G401 (cell line): Measurements from ENCODE around the gene CDC42BPA. TPM values are rescaled to one million over a fixed set of nuclear protein-coding genes. Genes with fewer than 3 reads are reported as not detected.
A peak's percentile ranks its signal among the peaks of the same experiment; 100 is the strongest.

ENCODE experiments used
- DNase-seq: peaks from one replicate; pipeline ENCODE4 v3.0.0-alpha.2; 2015; ENCODE audit warnings: low spot score
- in situ Hi-C: cut with HindIII; loops from 2 replicates; pipeline ENCODE4 v1.10.0; 2016; ENCODE audit warnings: low sequenced_read_pairs, mixed read lengths
- total RNA-seq: library from RNA; depleted of rRNA; stranded (reverse); fragments of >200 nt; shearing (Covaris generic); gene quantifications from 2 replicates; pipeline ENCODE4 v1.2.3, GENCODE V29; 2014

Gene CDC42BPA
- total RNA-seq, 1 experiment from 2014 or later, result 13.1 TPM

DNA sequence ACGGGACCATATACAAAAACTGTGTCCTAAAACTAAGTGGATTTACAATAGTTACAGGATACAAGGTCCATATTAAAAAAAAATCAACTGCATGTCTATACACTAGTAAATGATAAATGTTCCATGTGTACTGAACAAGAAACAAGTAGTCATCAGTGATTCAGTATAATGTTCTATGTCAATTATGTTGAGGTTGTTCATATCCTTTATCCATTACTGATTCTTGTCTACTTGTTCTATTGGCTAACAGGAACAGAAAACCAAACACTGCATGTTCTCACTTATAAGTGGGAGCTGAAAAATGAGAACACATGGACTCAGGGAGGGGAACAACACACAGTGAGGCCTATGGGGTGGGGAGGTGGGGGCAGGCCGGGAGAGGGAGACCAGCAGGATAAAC lies 90.5 kb downstream of the CDC42BPA start:
- DNase-seq, result no peak
- in situ Hi-C loops, result no loop called here

DNA sequence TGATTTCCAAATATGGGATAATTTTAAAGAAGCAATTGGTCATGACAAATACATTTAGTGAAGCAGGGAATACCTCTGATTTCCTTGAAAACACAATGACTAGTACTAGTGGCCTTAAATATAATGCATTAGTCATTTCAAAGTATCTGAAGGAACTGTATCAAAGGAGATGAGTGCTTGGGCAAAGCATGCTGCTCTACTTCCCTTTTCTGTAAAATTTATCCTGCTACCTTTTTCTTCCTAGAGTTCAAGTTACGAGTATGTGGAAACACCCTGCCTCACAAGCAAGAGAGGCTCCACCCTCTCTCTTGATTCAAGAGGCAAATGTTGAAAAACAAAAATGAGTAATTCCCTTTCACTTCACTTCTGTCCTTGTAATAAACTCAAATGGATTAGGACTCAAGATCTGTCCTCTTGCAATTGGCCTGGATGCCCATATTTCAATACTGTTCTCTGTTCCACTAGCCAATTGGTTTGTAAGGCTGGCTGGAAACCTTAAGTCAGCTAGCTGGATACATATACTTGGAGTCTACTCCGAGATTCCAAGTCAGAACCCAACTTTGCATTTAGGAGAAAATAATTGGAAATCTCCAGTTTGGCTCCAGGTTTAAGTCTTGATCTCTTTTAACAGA lies 92.5 kb downstream of the CDC42BPA start:
- DNase-seq, result no peak
- in situ Hi-C loops, result no loop called here

DNA sequence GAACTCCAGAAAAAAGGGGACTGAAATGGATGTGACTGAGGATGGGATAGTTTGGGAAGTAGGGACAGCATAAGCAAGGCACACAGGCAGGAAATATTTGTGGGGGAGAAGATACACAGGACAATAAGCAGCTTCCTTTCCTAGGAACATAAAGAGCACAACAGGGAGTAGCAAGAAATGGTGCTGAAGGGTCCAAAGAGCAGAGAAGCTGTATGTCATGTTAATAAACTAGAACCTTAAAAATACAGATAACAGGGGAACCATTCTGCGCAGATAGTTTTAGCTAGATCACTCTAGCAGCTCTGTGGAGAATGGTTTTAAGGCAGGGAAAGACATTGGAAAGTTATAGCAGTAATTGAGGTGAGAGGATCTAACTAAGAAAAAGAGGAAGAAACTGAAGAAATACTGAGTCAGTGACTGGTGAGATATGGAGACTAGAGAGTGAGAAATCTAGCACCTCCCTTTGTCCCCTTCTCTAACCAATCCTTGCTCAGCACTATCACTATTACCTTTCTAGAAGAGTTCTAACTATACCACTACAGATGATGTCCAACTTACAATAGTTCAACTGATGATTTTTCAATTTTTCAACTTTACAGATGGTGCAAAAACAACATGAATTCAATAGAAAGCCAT lies 95.0 kb downstream of the CDC42BPA start:
- DNase-seq, result no peak
- in situ Hi-C loops, result no loop called here

DNA sequence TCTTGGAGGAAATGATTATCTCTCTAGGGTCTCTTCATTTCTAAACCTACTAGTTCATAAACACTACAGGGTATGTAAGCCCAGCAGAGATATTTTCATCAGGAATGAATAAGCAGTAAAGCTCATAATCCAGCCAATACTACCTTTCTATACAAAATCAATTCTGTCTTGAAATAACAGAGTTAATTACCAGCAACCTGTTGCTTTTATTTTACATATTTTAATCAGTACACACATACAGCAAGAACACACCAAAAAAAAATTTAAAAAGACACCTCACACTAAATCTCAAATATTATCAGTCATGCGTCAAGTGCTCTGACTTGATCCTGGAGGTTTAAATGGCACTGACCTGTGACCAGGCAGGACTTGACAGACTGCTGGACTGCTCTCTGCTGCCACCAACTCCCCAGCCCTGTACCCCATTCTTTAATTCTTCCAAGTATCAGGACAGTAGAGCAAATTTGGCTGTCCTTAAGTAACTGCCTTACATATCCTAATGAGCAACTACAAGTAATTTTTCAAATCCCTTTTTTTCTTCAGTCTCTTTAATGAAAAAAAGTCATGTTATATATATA lies 98.5 kb downstream of the CDC42BPA start:
- in situ Hi-C loops, result no loop called here
- DNase-seq, result peak; percentile 22

DNA sequence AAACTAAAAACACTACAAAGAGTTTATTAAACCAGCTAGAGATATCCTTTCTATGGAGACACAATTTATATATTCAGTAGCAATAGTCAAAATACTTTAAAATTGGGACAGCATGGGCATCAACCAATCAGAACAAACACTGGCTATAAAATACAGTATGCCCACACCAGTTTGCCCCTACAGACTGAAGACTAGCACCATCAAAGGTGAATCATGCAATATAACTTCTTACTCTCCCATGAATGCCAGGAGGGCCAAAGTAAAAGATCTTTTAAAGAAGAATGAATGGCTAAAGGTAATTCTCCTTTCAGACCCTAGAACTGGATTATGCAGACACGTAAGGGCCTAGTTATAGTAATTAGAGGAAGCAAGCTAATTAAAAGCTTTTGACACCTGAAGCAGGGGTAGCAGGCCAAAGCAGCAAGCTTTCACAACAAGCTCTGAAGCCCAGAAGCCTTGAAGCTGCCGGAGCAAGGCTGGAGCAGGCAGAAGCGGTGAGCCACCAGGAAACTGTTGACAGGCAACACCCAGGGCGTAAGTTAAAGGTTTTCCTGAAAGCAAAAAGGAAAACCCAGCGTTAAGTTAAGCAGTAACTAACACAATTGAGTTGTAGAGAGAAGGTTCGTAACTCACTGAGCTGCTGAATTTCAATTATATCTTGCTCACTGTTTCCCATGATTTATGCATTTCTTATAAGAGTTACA lies 99.3 kb downstream of the CDC42BPA start:
- no peak for DNase-seq
- in situ Hi-C loops, result no loop called here

DNA sequence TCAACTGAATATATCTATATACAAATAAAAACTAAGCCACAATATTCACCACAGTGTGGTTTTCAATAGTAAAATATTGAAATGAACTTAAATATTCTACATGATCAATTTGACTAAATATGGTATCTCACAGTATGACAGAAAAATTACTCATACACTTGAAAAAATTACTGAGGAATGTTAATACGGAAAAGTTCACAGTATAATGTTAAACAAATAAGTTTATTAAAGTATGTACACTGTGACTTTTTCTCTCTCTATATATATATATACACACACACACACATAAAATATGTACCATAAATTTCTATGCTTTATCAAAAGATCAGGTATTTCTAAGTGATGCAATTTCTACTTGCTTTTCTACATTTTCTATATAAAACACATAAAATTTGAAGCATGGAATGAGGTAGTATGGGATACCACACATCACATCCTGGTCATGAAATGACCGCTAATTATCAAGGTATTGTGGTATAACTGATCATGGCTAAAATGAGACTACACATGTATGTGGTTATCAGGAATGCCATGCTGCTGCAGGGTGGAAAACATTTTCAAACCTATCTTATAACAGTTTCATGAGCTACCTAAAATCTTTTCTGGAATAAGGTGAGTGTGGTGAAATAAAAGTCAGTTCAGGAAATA lies 102.3 kb downstream of the CDC42BPA start:
- in situ Hi-C loops, result no loop called here
- no peak for DNase-seq

DNA sequence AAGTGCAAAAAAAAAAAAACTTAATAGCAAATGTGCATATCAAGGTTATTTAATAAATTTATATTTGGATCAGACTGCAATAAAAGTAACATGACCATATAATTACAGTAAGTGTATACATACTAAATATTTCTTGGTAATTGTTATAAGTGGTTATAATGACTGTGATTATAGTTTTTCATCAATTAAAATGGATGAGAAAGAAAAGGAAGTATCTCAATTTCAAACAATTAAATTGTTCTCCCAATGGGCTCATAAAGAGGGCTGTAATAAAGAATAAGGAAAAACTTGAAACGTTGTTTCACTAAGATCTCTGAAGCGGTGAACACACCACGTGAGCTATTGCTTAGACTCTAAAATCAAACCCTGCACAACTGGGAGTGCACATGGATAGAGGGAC lies 104.1 kb downstream of the CDC42BPA start:
- in situ Hi-C loops, result no loop called here
- no peak for DNase-seq

DNA sequence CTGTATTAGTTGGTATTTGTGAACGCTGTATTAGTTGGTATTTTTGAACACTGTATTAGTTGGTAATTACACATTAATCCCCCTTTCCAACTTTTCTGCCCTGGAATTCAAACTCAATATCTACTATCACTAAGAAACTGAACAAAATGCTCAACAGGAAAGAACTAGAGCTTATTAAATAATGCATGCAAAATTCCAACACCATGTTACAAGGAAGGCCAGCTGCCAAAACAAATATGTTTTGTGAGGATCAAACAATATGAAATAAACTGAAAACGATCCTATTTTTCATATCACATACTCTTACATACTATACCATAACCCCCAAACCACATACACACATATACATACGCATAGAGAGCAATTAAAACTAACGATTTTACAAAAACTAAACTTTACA lies 104.9 kb downstream of the CDC42BPA start:
- in situ Hi-C loops, result no loop called here
- no peak for DNase-seq

DNA sequence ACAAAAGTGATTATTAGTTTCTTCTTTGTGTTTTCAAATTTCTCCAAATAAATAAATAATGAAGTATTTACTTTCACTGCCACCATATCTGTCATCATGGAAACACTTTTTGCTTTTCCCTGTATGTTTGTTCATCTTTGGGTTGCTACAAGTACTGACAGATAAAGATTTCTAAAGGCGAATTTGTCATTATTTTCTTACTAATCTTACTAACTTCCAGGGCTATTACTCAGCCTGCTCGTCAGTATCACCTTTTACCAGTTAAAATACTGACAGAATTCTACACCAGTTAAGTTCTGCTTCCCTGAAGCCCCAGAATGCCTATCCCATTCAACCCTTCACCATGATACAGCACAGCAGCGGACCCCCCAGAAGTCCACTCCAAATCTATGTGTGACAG lies 106.1 kb downstream of the CDC42BPA start:
- in situ Hi-C loops, result no loop called here

DNA sequence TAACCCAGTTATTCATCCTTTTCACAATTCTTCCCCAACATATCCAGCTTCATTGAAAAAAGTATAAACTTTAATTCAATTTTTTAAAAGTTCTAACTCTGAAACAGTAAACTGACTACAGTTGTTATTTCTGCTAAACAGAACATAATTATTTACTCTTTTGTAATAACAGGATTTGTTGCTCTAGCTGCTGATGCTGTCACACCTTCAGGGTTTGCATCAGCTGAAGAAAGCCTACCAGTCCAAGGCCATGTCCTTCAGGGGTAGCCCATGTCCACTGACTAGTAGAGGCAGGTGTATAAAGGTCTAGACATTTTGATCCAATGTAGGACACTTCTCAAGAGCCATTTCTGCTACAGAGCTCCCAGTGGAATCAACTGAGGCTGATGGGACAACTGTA lies 107.7 kb downstream of the CDC42BPA start:
- no peak for DNase-seq
- in situ Hi-C loops, result no loop called here

More for the DNA sequence above, 106.1 kb downstream of the CDC42BPA start:
- DNase-seq, result no peak

DNA sequence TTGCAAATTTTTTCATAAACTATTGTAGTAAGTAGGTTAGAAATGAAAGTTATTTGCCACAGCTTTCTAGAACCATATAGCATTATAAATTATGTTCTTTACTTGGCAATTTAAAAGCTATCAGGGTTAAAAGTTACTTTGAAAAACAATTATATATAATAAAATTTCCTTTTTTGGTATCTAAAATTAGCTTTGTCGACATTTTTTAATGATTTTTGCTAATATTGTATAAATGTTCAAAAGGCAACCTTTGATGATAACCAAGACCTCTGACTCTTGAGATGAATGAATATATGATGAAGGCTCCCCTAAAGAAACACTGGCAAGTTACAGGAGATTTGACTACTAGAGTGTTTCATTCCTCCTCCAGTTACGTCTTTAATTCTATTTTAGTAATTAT lies 121.2 kb downstream of the CDC42BPA start:
- DNase-seq, result no peak
- in situ Hi-C loops, result no loop called here

DNA sequence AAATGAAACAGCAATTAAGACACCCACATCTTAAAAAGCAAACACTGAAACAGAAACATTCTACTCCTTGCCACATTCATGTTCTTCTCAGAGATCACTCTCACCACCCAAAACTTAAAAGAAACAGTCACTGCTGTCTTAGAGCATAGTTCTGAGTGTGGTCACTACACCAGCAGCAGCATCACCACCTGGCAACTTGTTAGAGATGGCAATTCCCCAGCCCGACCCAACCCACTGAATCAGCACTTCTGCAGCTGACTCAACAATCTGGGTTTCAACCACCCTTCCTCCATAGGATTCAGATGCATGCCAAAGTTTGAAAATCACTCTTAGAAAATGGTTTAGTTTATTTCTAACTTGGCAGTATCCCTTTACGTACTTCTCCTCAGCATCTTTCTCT lies 126.1 kb downstream of the CDC42BPA start:
- in situ Hi-C loops, result no loop called here
- peak; percentile 32 for DNase-seq

DNA sequence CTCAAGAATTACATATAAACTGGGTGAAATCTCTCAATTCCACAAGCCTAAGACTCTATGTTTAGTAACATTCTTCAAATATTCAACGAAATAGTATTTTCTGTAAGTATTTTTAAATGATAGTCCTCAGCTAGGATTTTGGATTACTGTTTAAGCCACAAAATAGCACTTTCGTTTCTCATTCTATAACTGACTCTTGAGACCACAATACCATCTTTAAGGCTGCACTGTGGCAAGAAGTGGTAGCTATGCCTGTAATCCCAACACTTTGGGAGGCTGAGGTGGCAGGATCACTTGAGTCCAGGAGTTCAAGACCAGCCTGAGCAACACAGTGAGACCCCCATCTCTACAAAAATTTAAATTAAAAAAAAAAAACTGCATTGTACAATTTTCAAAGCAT lies 126.7 kb downstream of the CDC42BPA start:
- in situ Hi-C loops, result no loop called here

DNA sequence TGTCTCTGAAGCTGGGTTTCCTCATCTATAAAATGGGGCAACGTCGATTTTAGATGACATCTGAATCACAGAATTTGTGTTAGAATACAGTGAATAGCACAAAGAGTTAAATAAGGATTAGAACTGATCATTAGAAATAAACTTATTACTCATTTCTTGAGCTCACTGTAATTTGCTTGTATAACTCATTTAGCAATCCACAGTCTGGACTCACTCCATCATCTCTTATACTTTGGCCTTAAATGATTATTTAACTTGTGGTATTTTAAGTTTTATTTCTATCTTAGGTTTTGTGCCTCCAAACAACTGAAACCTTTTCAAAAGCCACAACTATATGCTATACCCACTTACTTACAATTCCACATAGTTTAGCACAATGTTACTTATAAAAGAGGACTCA lies 128.0 kb downstream of the CDC42BPA start:
- in situ Hi-C loops, result no loop called here
- no peak for DNase-seq

More for the DNA sequence above, 126.7 kb downstream of the CDC42BPA start:
- no peak for DNase-seq

DNA sequence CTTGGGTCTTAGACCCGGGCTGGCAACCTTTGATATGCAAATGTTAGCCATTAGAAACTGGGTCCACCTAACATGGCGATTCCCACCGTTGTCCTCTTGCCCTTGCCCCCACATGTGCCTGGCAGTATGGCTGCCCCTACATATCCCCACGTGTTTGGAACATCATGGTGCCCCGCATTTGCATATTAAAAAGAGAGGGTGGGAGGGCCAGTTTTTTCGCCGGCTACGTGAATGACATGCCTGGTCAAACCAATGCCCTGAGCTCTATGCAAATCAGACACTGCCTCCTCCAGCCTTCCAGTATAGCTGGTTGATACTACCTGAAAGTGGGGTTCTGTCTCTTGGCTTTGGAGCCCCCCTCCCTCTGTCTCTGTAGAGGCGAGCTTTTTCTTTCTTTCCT lies 133.0 kb downstream of the CDC42BPA start:
- no peak for DNase-seq
- in situ Hi-C loops, result loop anchor here (10.0 kb wide), 1 partner anchor 70 kb away; no protein-coding TSS in a partner anchor

DNA sequence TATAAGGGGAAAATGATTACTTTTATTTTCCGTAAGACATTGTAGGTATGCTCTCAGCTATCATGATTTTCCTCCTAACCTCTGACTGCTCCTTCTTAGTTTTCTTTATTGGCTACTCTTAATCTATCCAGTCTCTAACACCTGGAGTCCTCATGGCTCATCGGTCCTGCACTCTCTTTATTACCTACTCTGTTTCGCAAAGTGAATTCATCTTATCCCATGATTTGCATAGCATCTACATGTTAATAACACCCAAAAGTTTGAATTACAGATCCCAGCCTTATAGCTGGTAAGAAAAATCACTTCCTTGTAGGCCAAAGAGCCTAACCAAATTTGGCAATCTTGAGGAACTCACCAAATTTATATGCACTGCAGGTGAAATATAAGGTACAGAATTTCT lies 136.3 kb downstream of the CDC42BPA start:
- no peak for DNase-seq
- in situ Hi-C loops, result loop anchor here (10.0 kb wide), 1 partner anchor 67 kb away; no protein-coding TSS in a partner anchor

DNA sequence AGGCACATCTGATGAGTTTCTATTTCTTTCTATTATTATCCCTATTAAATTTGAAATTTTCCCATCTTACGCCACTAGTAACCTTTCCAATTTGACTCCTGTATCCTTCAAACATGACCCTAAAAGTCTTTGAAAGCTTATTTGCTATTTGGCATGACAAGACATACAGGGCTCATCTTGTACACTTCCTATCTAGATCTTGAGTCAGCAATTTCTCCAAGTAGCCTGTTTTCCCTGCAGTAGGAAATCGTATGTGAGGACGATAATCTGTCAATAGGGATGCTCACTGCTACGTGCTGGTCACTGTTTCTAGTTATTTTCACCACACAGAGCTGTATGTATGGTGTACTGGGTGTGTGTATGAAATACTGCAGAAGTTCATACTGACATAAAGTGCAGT lies 142.7 kb downstream of the CDC42BPA start:
- in situ Hi-C loops, result no loop called here
- no peak for DNase-seq

DNA sequence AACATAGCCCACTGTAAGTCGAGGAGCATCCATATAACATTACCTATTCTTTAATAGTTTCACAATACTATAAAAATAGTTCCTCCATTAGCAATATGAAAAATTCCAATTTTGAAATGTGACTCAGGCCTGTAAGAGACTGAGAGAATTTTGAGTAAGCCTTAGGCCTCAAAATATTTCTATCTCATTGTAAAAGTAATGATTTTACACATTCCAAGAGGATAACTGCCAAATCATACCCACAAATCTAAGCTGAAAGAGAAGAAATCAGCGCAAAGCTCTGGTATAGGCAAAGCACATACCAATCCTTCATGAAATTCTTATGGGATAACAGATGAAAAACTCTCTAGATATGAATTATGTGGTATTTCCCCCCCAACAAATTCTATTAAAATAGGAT lies 144.1 kb downstream of the CDC42BPA start:
- DNase-seq, result no peak
- in situ Hi-C loops, result no loop called here

DNA sequence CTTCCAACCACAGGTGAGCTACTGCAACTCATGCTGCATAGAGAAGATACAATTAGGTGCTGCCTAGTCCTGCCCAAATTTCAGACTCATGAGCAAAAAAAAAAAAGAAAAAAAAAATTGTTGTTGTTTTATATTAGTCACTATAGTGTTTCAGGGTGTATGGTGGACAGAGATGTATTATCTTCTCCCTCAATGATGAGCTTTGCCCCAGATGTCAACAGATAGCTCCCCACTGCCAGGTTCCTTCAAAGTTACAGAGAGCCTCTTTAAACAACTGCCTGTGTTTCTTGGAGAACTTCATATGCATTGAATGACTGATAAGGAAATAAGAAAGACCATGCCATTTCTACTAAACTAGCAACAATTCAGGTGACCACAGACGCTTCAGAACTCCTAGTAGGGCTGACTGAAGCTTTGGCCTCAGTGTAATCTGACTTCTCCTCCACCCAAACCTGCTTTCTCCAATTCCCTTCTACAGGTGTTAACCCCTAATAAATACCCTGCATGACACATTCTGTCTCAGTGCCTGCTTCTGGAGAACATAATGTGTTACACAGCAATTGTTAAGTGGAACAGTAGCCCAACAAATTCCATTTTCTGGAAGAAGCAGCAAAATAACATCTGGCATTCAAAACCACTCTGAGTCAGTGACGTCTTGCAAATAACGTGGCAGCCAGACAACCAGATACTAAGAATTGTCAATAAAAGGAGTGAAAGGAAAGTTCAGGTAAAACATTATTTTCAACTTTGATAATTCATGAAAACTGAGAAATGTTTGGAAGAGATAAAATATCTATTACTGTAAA lies 147.7 kb downstream of the CDC42BPA start:
- in situ Hi-C loops, result no loop called here
- DNase-seq, result no peak
